Panc1 (cell line): ENCODE results near the gene TADA2B. TPM values are rescaled to one million over a fixed set of nuclear protein-coding genes. Genes with fewer than 3 reads are reported as not detected.

Experiments used
- ATAC-seq: fragments of 200-7000 bp; cut with Tn5 transposase; 2 replicates; pipeline ENCODE4 v1.9.1; 2020; ENCODE audit warnings: mild to moderate bottlenecking, moderate library complexity
- BruUV-seq: library from RNA; stranded (reverse); fragments of 400-500 nt; replicated peaks from 2 replicates; lab custom pipeline; 2021; lab: Mats Ljungman, UMichigan
- CTCF ChIA-PET: fragments of 300-600 bp; sonication (Branson Sonifier 250); formaldehyde crosslinking; loops from one replicate; lab custom pipeline; 2022; ENCODE audit warnings: antibody characterized with exemption; lab: Charles Lee
- POLR2A ChIA-PET: fragments of 300-600 bp; sonication (Branson Sonifier 250); formaldehyde crosslinking; loops from one replicate; lab custom pipeline; 2022; ENCODE audit warnings: antibody characterized with exemption; lab: Charles Lee
- DNase-seq: peaks from one replicate; pipeline ENCODE4 v3.0.0-alpha.2; 2010; ENCODE audit warnings: low read depth, low spot score
- H3K27ac ChIP-seq: 2 replicates; pipeline ENCODE4 v1.5.1; 2011; ENCODE audit warnings: mild to moderate bottlenecking, low read length, inconsistent platforms
- H3K27me3 ChIP-seq: fragments of 200-500 bp; sonication (Bioruptor generic); 2 replicates; pipeline ENCODE4 v1.6.0; 2014; ENCODE audit warnings: low read length, inconsistent platforms; ENCODE audit not compliant: control insufficient read depth, insufficient read depth
- H3K36me3 ChIP-seq: fragments of 200-500 bp; sonication (Bioruptor generic); 2 replicates; pipeline ENCODE4 v1.5.1; 2014; ENCODE audit warnings: inconsistent platforms, mild to moderate bottlenecking, low read length, moderate library complexity; ENCODE audit not compliant: control insufficient read depth, insufficient read depth
- H3K4me1 ChIP-seq: 2 replicates; pipeline ENCODE4 v1.5.1; 2011; ENCODE audit warnings: inconsistent platforms, mild to moderate bottlenecking, low read length, moderate library complexity; ENCODE audit not compliant: control insufficient read depth, insufficient read depth
- H3K4me3 ChIP-seq, 2 experiments: 2 replicates each; pipeline ENCODE4 v1.5.1; 2011 to 2012; ENCODE audit warnings: low read depth in 2 of 2, low read length in 2 of 2, mild to moderate bottlenecking in 2 of 2, inconsistent platforms in 1 of 2, moderate library complexity in 1 of 2
- H3K9me3 ChIP-seq: fragments of 200-500 bp; sonication (Bioruptor generic); 2 replicates; pipeline ENCODE4 v1.5.1; 2014; ENCODE audit warnings: low read depth, mild to moderate bottlenecking, inconsistent platforms, low read length, moderate library complexity; ENCODE audit not compliant: control insufficient read depth, insufficient read depth
- CTCF ChIP-seq: fragments of 450-650 bp; IDR thresholded peaks from 2 replicates; pipeline ENCODE4 v1.5.1; 2017; ENCODE audit warnings: mild to moderate bottlenecking
- POLR2AphosphoS5 ChIP-seq: IDR thresholded peaks from 2 replicates; pipeline ENCODE4 v1.6.1; 2012; ENCODE audit warnings: mild to moderate bottlenecking, low read depth, low read length, moderate library complexity
- SIN3A ChIP-seq: IDR thresholded peaks from 2 replicates; pipeline ENCODE4 v1.6.1; 2012; ENCODE audit warnings: low read depth, mild to moderate bottlenecking, low read length, moderate library complexity, borderline replicate concordance; ENCODE audit not compliant: insufficient read depth
- TCF7L2 ChIP-seq: IDR thresholded peaks from 2 replicates; pipeline ENCODE4 v1.6.1; 2011; ENCODE audit warnings: mild to moderate bottlenecking, low read depth, low read length, inconsistent platforms
- in situ Hi-C: cut with HindIII; loops from 2 replicates; pipeline ENCODE4 v1.10.0; 2016; ENCODE audit warnings: low sequenced_read_pairs, low pct_unique_long_range_greater_than_20kb
- intact Hi-C: fragments of 100-400 bp; cut with micrococcal nuclease; formaldehyde crosslinking; loops from one replicate; pipeline ENCODE4 v1.10.0; 2022; ENCODE audit not compliant: unreplicated experiment
- total RNA-seq: library from RNA; stranded (reverse); gene quantifications from one replicate; pipeline ENCODE4 v1.2.1, GENCODE V29; 2021; ENCODE audit not compliant: unreplicated experiment
- TF ChIP-seq, protein P1 (sequence below), 2 experiments: IDR thresholded peaks; 2 replicates each; pipeline ENCODE4 v1.6.1; 2011 to 2012; ENCODE audit warnings: low read depth in 2 of 2, control low read depth in 1 of 2, low read length in 1 of 2, mild to moderate bottlenecking in 1 of 2, moderate library complexity in 1 of 2; ENCODE audit not compliant: insufficient read depth in 1 of 2

The TADA2B gene
- total RNA-seq, 1 experiment from 2014 or later: 17.6 TPM

- ATAC-seq (peak; percentile 20), DNase-seq (no peak)
- no peaks in the 10 kb centered on the region for H3K27me3 ChIP-seq
- no peak overlapping the region for H3K27ac ChIP-seq
- intact Hi-C loops (loop anchor here (10.0 kb wide), 1 partner anchor 191 kb away; no protein-coding TSS in a partner anchor), in situ Hi-C loops (no loop called here)
- H3K4me1 ChIP-seq: no peaks in the 10 kb centered on the region
- no peaks in the 10 kb centered on the region for H3K36me3 ChIP-seq
- CTCF ChIA-PET: no interaction called here
- no peaks in the 10 kb centered on the region for H3K9me3 ChIP-seq
- POLR2A ChIA-PET: no interaction called here
- no TSS peak for BruUV-seq
- H3K4me3 ChIP-seq: peak overlapping the region; percentile 58 to 75
- TF ChIP-seq SIN3A (no peak), TCF7L2 (no peak), POLR2AphosphoS5 (no peak), CTCF (no peak)
- TF ChIP-seq, protein P1, sequence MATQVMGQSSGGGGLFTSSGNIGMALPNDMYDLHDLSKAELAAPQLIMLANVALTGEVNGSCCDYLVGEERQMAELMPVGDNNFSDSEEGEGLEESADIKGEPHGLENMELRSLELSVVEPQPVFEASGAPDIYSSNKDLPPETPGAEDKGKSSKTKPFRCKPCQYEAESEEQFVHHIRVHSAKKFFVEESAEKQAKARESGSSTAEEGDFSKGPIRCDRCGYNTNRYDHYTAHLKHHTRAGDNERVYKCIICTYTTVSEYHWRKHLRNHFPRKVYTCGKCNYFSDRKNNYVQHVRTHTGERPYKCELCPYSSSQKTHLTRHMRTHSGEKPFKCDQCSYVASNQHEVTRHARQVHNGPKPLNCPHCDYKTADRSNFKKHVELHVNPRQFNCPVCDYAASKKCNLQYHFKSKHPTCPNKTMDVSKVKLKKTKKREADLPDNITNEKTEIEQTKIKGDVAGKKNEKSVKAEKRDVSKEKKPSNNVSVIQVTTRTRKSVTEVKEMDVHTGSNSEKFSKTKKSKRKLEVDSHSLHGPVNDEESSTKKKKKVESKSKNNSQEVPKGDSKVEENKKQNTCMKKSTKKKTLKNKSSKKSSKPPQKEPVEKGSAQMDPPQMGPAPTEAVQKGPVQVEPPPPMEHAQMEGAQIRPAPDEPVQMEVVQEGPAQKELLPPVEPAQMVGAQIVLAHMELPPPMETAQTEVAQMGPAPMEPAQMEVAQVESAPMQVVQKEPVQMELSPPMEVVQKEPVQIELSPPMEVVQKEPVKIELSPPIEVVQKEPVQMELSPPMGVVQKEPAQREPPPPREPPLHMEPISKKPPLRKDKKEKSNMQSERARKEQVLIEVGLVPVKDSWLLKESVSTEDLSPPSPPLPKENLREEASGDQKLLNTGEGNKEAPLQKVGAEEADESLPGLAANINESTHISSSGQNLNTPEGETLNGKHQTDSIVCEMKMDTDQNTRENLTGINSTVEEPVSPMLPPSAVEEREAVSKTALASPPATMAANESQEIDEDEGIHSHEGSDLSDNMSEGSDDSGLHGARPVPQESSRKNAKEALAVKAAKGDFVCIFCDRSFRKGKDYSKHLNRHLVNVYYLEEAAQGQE (IDR thresholded peaks at IDR 0.05; ENCODE audit: insufficient read depth in 1 of 2, low read depth in 2 of 2, low read length in 1 of 2): no peak
These were observed 60.6 kb downstream of the TADA2B start for GRCh38 chr4:7103607-7104365.

DNA sequence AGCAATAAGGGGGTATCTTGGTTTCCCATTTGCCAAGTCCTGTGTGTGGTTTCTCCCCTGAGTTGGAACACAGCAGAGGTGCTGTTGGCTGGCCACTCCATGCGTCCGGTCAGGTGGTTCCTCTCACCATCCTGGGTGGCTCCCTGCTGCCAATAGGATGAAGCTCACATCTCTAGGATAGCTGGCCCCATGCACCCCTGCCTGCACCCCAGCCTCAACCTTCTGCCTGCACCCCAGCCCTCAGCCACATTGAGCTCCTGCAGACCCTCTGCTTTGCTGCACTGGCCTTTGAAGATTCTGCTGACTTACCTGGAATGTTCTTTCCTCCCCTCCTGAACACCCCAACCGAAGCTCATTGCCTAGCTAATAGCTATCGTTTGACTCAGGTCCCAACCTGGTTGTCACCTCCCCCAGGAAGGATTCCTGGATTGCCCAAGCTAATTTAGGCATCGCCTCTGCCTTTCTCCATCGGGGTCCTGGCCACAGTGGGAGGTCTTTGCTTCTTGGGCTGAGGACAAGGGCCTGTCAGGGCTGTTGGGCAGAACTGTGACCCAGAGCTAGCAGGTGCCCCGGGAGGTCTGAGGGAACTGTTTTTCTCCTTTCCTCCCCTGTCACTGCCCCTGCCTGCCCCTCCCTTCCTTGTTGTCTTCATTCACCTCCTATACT, 61.3 kb downstream of the TADA2B start:
- DNase-seq (no peak), ATAC-seq (no peak)
- Histone ChIP-seq H3K27me3 (no peaks in the 10 kb centered on the region), H3K4me1 (no peaks in the 10 kb centered on the region), H3K36me3 (no peaks in the 10 kb centered on the region), H3K27ac (no peak overlapping the region), H3K9me3 (no peaks in the 10 kb centered on the region), H3K4me3 (no peak overlapping the region)
- no peak for TF ChIP-seq POLR2AphosphoS5
- TF ChIP-seq, protein P1 (IDR thresholded peaks at IDR 0.05; ENCODE audit: insufficient read depth in 1 of 2, low read depth in 2 of 2, low read length in 1 of 2): no peak
- no peak for TF ChIP-seq CTCF
- no peak for TF ChIP-seq SIN3A
- no peak for TF ChIP-seq TCF7L2
- ChIA-PET CTCF (no interaction called here), POLR2A (no interaction called here)
- in situ Hi-C loops: no loop called here
- BruUV-seq: no TSS peak
- intact Hi-C loops: loop anchor here (10.0 kb wide), 1 partner anchor 190 kb away; no protein-coding TSS in a partner anchor
